D721Med (cell line): ENCODE measurements around the gene PREX1.

Experiments
- DNase-seq: peaks from one replicate; pipeline ENCODE4 v3.0.0; 2011; ENCODE audit warnings: low spot score; ENCODE audit not compliant: insufficient read length
- FAIRE-seq: peaks from 2 replicates; lab custom pipeline; 2011; peaks lifted over from hg19 to GRCh38; lab: Jason Lieb, UNC
- TF ChIP-seq, protein P1 (sequence below): IDR thresholded peaks from 2 replicates; pipeline ENCODE4 v1.5.1; 2012; ENCODE audit warnings: mild to moderate bottlenecking, control low read depth; ENCODE audit not compliant: insufficient read depth; ENCODE audit errors: missing control alignments

Gene PREX1

DNA sequence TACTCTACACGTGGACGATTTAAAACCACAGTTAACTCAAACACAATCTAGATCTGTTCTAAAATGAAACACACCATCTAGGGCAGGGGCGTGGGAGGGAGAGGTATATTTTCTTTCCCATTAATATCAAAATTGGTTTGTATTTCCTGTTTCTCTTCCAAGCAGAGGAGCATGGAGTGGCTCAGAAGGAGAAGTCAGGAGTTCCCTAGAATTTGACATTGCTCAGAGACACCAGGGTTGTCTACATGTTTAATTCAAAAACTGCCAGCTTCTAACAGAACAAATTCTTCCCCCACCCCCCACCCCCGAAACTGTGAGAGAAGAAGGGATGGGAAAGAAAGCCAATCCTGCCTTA lies 2.3 kb downstream of the PREX1 start:
- DNase-seq, result no peak
- FAIRE-seq, result no peak
- TF ChIP-seq, protein P1, sequence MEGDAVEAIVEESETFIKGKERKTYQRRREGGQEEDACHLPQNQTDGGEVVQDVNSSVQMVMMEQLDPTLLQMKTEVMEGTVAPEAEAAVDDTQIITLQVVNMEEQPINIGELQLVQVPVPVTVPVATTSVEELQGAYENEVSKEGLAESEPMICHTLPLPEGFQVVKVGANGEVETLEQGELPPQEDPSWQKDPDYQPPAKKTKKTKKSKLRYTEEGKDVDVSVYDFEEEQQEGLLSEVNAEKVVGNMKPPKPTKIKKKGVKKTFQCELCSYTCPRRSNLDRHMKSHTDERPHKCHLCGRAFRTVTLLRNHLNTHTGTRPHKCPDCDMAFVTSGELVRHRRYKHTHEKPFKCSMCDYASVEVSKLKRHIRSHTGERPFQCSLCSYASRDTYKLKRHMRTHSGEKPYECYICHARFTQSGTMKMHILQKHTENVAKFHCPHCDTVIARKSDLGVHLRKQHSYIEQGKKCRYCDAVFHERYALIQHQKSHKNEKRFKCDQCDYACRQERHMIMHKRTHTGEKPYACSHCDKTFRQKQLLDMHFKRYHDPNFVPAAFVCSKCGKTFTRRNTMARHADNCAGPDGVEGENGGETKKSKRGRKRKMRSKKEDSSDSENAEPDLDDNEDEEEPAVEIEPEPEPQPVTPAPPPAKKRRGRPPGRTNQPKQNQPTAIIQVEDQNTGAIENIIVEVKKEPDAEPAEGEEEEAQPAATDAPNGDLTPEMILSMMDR, result no peak

DNA sequence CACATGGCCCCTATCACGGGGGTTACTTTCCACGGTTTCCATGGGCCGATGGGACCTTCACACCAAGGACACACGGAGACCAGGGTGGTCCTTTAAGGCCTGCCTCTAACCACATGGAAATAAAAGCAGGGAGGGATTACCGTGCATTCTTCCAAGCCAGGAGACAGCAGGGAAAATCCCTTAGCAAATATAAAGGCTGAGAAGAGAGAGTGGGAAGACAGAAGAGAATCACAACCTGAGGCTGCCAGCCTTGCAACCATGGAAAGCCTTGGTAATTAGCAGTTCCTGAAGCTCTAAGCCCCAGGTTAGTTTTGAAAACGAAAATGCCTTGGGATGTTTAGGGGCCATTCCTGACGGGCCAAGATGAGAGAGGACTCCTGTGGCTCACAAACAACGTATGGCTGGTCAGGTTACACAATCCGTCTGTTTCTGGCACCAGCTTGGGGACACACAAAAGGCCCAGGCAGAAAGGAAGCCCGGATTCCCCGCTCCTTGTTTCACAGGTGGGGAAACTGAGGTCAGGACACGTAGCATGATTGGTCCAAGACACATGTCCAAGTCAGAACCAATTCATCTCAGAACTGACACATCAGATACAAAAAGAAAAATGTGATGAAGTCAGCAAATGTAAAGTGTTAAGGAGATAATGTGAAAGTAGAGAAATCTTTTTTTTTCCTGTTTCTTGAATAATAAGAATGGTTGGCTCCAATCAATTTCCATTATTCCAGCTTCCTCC lies 2.8 kb downstream of the PREX1 start:
- DNase-seq, result no peak
- FAIRE-seq, result no peak
- TF ChIP-seq, protein P1, result no peak

DNA sequence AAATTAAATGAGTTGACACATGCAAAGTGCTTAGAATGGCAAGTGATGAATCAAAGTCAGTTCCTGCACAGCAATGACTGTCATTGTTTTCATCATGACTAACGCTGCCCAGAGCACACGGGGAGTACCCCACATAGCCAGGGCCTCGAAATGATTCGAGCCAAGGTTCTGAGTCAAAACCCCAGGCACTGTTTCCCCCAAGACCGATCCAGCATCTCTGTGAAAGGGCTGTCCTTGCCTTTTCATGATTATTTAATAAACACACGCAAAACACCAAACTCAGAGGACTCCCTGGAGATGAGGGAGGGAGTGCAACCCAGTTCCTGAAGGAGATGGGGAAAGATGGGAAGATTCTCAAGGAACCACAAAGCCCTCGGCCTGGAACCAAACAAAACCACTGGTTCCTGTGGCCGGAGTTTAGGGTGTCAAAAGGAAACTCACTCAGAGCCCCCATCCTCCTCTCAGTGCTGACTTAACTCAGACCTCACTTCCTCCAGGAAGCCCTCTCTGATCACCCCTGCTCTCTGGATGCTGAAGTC lies 3.8 kb downstream of the PREX1 start:
- TF ChIP-seq, protein P1, result no peak
- FAIRE-seq (no peak), DNase-seq (no peak)

DNA sequence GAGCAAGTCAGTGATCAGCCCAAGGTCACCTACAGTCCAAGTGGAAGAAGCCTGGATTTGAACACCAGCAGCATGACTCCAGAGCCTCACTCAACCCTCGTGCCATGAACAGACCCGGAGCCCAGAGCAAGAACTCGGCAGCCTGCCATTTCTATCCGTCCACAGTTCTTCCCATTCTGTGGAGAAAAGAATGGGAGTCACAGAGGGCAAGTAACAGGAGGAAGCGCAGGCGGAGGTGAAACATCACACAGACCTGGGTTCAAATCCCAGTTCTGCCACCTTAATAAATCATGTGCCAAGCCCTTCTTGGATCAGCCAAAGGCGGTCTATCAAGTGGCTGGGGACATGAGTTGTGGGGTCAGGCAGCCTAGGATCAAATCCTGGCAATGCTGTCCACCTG lies 4.3 kb downstream of the PREX1 start:
- FAIRE-seq (no peak), DNase-seq (no peak)
- TF ChIP-seq, protein P1, result no peak

DNA sequence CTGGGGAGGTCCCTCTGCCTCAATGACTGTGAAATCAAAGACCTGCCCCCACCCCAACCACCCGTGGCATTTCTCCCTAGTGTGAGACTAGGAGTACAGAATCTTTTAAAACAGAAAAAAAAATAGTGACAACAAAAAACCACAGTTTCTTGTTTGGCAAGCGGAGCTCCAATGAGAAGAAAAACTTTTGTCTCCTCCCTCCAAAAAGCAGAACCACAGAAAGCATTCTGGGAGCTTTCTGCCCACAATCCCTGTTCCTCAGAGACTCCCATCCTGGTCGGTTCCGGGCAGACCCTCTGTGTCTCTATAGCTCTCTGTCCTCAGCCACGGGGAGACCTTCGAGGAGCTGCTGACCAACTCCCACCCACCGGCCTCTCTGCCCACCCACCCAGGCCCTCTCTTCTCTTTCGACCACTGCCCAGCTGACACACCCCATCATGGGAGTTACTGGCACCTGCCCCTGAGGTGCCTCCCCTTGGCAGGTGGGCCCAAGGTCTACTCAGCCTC lies 4.9 kb downstream of the PREX1 start:
- FAIRE-seq (no peak), DNase-seq (no peak)
- TF ChIP-seq, protein P1, result no peak

DNA sequence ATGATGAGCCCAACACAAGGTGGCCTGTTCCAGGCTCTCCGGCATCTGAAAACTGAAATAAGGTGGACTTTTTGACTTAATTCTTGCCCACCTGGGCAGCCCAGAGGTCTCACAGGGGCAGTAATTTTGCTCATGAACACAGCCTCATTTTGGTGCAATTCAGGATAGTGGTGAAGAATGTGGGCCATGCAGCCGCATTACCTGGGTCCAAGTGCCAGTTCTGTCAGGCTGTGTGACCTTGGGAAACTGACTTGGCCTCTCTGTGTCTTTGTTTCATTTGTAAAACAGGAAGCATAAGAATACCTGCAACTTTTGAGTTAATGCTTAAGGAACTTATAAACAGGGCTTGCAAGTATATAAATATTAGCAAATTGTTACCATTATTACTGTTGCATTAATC lies 5.6 kb downstream of the PREX1 start:
- DNase-seq, result no peak
- TF ChIP-seq, protein P1, result no peak
- FAIRE-seq, result no peak
